ENCODE data around the gene SYT3. TPM values are rescaled to one million over a fixed set of nuclear protein-coding genes. Genes with fewer than 3 reads are reported as not detected.

Gene SYT3, protein sequence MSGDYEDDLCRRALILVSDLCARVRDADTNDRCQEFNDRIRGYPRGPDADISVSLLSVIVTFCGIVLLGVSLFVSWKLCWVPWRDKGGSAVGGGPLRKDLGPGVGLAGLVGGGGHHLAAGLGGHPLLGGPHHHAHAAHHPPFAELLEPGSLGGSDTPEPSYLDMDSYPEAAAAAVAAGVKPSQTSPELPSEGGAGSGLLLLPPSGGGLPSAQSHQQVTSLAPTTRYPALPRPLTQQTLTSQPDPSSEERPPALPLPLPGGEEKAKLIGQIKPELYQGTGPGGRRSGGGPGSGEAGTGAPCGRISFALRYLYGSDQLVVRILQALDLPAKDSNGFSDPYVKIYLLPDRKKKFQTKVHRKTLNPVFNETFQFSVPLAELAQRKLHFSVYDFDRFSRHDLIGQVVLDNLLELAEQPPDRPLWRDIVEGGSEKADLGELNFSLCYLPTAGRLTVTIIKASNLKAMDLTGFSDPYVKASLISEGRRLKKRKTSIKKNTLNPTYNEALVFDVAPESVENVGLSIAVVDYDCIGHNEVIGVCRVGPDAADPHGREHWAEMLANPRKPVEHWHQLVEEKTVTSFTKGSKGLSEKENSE
- not detected in 2 replicates for total RNA-seq

DNA sequence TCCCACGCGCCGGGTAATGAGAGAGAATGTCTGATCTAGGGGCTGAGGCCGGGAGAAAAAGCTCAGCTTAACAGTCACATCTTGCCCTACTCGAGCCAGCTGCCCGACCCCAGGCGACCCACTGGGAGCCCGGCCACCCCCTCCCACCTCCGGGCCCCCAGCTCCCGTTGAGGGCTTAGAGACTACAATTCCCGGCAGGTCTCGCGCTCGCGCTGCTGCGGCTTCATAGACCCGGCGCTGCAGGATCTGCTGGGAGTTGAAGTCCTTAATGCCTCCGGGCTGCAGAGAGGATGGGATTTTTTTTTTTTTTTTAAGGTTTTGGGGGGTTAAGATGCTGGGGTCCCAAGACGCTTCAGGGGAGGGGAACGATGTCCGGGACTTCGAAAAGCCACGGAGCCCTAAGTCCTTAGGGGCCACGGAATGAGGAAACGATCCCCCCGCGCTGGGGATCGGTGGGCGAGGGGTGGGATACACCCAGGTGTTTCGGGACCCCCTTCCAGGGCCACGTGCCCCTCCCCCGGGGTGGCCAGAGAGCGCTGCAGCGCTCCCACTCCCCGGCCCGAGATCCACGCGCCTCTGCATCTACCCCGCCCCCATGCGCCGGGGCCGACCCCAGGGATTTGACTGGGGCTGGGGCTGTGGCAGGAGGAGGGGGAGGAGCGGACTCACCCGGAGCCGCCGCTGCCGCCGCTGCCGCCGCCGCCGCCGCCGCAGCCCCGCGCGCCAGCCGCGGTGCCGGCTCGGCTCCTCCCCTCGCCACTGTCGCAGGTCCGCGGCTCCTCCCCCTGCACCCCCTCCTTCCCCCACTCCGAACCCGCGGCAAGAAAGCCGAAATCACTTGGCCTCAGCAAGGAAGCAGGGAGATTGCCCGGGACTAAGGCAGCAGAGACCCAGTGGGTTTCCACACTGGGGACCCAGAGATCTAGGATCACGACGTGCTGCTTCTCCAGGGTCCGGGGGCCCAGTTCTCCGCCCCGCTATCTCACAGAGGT, at the start of gene SYT3:
TSS of gene SYT3 (minus strand) at position 761 of the 992 bp plus-strand sequence. CDS start 2,470 bp downstream, outside the sequence.

DNA sequence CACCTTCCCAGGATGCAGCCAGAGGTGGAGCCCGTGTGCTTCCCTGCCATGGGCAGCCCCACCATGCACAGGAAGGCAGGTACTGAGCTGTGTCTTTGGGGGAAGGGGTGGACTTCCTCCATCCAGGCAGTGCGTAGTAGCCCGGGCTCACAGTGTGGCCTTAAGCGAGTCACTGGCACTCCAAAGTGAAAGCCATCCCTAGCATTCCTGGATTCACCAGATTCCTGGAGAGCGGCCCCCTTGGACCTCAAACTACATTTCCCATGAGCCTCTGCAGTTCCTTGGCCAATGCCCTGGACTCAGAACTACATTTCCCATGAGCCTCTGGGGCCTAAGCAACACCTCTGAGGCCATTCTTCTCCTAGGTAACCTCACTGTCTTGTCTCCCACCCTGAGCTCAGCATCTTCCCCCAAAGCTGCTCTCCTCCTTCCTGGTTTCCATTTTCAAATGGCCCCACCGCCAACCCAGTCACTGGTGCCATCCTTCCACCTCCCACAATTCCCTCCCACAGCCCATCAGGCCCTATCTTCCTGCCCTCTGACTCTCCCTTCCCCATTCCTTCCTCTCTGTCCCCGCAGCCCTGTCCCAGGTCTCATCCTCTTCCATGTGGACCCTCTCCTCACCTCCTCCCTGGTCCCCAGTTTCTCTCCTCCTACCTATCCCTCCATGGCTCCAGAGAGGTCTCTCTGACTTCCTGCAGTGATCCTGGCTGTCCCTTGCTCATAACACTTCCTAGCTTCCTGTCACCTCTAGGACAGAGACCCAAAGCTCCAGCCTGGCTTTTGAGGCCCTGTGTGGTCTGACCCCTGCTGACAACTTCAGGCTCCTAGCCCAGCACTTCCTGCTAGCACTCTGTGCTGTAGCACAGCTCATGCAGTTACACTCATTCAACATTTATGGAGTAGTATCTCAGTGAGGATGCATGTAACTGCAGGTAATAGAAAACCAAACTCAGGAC, 10.0 kb upstream of the SYT3 start, which contains the start of gene C19orf81:
TSS of gene C19orf81 (plus strand) at position 13 of the 959 bp plus-strand sequence. CDS start at position 13, 0 bp downstream.

Other genes with a start within 250 kb of the SYT3 start
- not detected in 2 replicates for gene SPIB, start 220.9 kb downstream of the SYT3 start, total RNA-seq
- gene MYBPC2, start 207.0 kb downstream of the SYT3 start, total RNA-seq = not detected in 2 replicates
- gene EMC10, start 163.4 kb downstream of the SYT3 start, total RNA-seq = 29.4 and 44.4 TPM in 2 replicates
- 0.68 and 1.4 TPM in 2 replicates for gene GARIN5A, start 163.0 kb downstream of the SYT3 start, total RNA-seq
- 14.4 and 19.5 TPM in 2 replicates for gene JOSD2, start 128.7 kb downstream of the SYT3 start, total RNA-seq
- not detected in 2 replicates for gene ASPDH, start 126.0 kb downstream of the SYT3 start, total RNA-seq
- gene LRRC4B, start 71.4 kb downstream of the SYT3 start, total RNA-seq = not detected in 2 replicates
- gene C19orf81, start 9.6 kb upstream of the SYT3 start, total RNA-seq = 0.68 TPM in 1 of 2 replicates, not detected in the other
- gene SHANK1, start 79.9 kb upstream of the SYT3 start, total RNA-seq = under 0.01 TPM in 1 of 2 replicates, not detected in the other
- gene CLEC11A, start 83.5 kb upstream of the SYT3 start, total RNA-seq = under 0.01 and 0.07 TPM in 2 replicates
- gene GPR32, start 130.6 kb upstream of the SYT3 start, total RNA-seq = not detected in 2 replicates
- not detected in 2 replicates for gene ACP4, start 150.5 kb upstream of the SYT3 start, total RNA-seq
- gene KLK1, start 183.9 kb upstream of the SYT3 start, total RNA-seq = 0.14 TPM in 1 of 2 replicates, not detected in the other
- gene KLK15, start 193.7 kb upstream of the SYT3 start, total RNA-seq = not detected in 2 replicates
- not detected in 2 replicates for gene KLK3, start 215.0 kb upstream of the SYT3 start, total RNA-seq
- not detected in 2 replicates for gene KLK2, start 233.6 kb upstream of the SYT3 start, total RNA-seq

All from nasal cavity respiratory epithelium epithelial cell of viscerocranial mucosa (primary cell).